SW 1271 (cell line): ENCODE measurements around the gene RBM33.
A peak's percentile ranks its signal among the peaks of the same experiment; 100 is the strongest.
"Not testable (repeated sequence)": the region's sequence is repeated elsewhere in the genome, so short reads cannot be mapped to it uniquely, and the experiment has no call there.

ENCODE experiments used
- DNase-seq, 2 experiments: peaks; one replicate each; lab custom pipeline; 2025; lab: John Stamatoyannopoulos, UW

RBM33 gene

DNA sequence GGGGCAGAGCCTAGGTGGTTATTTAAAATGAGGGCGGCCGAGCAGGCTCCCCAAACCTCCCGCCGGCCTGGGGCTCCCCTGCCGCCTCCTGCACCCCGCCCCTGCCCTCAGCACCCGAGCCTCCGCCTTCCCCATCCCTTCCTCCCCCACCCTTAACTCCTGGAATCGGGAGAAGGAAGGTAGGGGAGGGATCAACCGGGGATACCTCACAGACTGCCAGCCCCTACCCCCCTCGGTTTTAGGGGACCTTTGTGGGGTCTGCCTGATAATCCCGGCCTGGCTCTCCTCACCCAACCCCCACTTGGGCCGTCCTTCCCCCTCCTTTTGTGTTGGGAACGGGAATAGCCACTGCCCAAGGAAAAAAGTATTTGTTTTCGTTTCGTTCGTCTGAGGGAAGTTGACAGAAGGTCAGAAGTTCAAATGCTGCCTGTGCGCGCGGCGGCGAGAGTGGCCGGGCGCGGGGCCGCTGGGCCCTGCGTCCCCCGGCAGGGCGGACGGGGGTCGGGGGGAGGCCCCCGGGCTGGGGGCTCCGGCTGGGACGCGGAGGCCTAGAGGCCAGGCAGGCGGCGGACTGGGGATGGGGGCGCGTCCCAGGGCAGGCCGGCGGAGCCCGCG is 165.0 kb downstream of the RBM33 start:
- DNase-seq: no peak

DNA sequence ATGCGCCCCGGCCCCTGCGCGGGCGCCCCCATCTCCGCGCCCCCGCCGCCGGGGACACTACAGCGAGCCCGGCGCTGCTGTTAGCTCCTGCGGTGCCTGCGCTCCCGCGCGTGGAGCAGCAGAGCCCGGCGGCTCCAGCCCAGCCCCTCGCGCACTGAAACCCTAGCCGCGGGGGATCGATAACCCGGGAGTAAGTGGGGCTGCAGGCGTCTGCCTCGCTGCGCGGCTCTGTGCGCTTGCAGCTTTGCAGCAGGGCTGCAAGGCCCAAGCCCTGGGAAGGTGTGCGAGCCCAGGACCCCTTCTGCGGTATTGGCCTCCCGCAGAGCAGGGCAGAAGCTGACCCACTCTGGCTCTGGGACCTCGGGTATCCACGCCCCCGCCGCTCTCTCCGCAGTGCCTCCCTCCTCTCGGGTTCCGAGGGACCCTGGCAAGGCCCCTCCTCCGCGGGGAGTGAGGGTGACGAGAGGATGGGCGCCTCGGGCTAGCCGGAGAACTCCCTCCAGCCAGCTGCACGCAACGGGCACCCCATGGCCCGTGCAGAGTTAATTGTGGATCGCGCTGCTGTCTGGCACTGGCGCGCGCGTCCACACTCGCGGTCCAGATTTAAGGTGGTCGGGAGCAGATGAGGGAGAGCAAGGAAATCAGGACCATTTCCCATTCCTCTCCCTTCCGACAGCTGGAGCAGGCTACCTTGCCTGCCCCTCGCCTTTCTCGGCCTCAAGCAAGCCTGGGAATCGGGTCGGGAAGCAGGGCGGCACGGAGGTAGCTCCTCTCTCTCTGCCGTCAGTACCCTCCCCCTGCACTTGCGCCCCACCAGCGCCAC is 165.7 kb downstream of the RBM33 start:
- no peak for DNase-seq

DNA sequence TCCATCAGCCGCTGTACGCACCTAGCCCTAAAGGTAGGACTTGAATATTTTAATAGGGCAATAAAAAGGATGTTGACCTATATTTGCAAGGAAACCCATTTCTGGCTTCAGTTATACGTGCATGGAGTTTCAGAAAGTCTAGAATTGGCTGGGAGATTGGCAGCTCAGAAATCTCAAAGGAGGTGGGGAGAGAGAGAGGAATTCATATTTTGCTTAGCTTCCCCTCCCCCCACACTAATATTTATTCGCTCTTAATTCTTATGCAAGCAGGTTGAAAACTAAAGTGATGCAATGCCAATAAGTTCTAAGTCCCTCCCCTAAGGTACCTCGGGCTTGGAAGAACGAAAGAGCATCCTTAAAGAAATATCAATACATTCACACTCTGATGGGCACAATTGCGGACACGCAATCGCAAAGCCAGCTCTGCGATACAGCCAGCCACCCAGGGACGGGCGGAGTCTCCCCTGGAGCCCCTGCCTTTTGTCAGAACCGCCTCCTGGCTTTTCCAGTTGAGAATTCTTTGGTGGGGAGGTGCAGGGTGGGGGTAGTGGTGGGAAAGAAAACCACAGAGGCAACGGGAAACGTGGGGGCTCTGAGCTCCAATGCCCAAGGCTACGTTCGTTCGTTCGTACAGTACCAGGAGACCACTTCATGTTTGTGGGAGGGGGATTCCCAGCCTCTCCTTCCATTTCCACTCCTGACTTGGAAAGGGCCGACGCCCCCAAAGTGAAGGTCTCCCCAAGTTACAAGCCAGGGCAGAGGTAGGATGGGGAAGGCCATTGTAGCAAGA is 166.5 kb downstream of the RBM33 start:
- DNase-seq: no peak

DNA sequence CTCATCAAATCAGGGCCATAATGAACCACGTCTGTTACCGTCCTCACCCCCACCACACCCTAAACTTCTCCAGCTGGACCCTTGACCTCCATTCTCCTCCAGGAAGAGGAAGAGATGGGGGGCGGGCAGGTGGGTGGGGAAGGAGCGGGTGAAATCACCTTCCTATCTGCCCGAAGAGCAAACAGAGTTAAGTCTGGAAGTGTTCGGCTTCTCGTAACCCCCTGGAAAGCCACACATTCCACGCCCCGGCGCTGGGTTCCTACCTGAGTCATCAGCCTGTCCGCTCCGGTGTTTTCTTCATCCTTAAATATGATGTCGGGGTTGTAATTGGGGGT is 167.1 kb downstream of the RBM33 start:
- DNase-seq: no peak

DNA sequence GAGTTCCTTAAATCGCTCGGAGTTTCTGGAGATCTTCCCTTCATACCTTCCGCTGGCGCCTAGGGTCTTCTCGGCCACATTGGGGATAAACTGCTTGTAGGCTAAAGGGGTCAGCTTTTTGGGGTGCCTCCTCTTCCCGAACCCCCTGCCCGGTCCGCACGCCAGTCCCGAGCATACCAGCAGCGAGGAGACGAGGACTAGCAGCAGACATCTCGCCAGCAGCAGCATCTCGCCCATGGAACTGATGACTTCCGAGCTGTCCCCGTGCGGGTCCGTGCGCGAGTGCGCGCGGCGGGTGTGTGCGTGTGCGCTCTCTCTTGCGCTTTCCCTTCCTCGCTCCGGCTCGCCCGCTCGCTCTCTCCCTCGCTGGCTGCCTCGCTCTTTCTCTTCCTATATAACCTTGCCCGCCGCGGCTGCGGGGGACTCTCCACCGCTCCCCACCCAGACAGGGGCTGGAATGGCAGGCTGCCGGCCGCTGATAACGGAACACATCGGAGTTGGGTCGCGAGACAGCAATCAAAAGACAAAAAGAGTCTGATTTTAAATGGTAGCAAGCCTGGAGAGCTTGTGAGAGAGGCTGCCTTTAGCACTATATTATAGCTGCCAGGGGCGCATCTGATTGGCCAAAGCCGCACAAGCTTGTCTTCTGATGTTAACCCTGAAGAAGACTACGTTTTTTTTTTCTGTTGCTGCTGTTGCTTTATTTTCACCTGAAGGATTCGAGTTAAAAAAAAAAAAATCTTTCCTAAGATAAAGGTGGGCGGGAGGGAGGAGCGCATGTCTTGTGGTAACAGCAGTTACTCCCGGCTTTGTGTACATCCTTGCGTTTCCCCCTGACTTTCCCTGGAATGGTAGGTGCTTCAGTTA is 167.7 kb downstream of the RBM33 start, which contains the start of gene SHH:
SHH (minus strand) TSS at position 569 of the 867 bp plus-strand sequence; CDS start at position 228, 341 bp downstream.
- DNase-seq: no peak

DNA sequence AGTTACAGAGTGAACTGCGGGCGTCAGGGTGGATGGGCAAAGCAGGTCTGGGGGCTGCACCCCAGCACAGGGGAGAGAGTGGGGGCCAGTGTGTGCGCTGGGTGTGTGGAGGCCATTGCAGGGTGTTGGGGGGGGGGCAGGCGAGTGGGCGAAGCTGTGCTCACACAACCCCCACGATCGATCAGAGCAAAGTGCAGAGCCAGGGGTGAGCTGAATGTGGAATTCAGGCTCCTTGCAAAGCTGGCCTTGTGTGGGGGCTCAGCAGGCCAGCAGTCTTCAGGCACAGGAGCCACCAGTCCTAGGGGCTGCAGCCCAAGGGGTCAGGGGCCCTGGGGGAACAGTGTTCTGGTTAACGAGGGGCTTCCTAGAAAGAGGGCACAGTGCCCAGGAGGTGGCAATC is 168.7 kb downstream of the RBM33 start:
- DNase-seq: no peak

DNA sequence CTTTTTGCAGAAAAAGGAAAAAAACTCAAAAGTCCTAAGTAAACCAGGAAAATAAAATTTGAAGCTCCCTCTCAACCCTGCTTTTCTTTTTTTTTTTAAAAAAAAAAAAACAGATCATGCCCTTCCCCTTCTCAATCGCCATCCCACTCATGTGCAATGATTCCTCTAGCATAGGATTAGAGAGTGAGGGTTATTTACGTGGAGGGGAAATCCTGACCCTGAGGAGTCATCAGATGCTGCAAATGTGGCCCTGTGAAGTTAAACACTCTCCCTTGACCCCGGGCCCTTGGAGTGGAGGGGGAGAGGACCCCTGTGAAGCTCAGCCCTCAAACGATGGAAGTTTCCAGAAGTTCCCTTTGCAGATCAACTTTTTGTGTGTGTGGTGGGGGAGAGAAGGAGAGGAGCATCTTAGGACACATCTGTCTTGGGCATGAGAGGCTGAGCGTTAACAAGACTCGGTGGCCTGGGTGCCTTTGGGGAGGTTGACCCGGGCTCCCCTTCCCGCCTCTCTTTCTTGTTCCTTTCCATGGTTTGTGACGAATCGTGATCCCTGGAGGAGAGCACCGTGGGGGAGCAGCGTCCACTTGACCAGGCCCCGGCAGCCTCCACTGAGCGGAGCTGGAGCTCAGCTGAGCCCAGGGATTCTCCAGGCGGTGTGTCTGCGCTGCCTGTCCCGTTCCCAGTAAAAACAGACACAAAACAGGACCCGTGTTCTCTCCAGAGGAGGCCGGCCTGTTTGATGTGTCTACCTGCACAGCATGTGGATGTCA is 169.3 kb downstream of the RBM33 start:
- DNase-seq: no peak

DNA sequence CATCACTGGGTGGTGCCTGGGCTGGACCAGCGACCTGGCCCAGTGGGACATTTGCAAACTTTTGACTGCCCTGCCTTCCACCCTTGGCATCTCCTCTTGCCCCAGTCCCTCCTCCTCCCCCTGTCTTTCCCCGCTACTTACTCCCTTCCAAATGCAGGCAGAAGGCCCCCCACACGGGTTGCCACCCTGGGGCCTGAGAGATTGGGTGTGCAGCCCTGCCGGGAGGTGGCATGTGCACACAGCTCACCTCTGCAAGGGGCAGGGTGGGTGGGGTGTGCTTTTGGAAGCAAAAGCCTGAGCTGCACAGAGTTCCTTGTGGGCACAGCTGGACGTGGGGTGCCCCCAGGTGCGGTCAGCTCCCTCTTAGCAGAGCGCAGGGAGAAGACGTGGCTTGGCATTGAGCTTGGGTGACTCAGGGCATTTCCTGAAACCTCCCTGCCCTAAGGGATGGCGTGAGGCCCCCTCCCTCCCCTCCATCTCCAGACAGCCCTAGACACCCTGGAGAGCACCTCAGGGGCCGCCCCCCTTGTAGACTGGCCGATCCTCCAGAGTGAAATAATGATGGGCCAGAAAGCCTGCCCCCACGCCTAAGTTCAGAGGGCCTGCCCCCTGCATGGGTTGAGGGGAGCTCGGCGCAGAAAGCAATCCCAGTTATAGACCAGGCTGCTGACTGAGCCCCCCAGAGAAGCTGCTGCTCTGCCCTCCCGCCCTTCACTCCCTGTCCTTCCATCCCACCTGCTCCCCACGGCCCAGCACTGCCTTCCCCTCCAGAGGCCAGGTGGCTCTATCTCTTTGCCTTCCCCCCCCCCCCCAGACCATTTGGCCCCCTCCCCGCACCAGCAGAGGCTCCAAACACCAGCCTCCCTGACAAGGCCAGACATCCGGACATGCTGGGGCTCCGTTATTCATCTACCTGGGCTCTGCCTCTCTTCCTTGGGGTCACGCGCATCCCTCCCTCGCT is 170.1 kb downstream of the RBM33 start:
- DNase-seq: no peak

DNA sequence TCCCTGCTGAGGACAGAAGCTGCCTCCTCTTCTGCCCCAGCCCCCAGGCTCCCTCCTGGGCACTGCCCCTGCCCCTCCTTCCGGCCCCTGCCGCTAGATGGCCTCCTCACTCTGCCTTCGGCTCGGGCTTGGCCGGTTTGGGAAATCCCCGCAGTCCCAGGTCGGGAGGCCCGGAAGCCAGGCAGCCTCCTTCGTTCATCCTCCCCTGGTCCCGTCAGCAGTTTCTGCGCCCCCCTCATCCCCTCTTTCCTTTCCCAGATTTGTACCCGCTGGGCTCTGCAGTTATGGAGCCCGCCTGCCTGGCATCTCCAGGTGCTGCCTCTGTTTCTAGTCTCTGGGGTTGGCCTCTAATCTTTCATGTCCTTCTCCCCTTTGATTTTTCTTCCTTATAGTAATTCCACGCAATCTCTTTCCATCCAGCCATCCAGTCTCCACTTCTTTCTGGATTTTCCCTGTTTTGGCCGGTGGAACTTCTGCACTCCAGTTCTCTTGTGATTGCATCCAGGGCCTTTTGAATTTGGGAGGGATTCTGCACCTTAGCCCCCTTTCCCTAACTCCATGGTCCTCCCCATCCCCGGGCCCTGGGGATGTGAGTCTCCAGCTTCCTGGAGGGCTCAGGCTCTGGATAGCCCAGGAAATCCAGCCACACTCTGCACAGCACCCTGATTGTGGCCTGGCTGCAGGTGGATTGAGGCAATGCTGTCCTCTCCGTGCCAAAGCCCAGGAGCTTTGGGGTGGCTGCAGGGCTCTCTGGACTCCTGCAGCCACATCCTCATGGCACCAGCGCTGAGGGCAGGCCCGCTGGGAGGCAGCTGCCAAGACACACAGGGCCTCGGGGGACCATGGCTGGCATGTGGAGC is 171.1 kb downstream of the RBM33 start:
- peak in 1 of 2 experiments; percentile 42 for DNase-seq

DNA sequence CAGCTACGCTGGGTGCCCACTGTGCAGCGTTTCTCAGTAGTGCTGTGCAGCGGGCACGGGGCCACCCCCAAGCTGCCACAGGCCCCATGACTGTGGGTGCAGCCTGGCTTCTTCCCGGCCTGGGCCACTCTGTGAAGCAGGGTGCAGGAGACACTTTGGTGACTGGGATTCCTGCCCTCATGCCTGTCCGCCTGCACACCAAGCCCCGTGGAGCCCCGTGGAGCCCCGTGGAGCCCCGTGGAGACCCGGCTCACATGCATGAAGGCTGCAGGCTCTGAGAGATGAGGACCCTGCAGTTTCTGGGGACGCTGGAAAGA is 171.7 kb downstream of the RBM33 start:
- DNase-seq: no peak

DNA sequence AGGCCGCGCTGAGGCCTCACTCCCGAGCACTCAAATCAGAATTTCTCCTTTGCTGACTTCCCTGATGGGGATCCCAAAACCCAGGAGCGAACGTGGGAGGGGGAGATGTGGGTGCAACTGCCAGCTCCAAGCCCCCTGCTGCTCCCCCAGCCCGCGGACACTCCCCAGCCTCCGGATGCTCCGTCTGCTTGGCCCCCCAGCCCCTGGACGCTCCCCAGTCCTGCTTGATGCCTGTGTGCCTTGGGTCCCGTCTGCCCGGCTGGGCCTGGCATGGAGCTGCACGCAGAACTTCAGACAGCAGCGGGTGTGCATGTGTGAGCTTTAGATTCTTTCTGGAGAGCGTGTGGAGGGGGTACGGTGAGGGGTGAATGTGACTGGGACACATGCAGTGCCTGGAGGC is 172.5 kb downstream of the RBM33 start:
- DNase-seq: no peak

DNA sequence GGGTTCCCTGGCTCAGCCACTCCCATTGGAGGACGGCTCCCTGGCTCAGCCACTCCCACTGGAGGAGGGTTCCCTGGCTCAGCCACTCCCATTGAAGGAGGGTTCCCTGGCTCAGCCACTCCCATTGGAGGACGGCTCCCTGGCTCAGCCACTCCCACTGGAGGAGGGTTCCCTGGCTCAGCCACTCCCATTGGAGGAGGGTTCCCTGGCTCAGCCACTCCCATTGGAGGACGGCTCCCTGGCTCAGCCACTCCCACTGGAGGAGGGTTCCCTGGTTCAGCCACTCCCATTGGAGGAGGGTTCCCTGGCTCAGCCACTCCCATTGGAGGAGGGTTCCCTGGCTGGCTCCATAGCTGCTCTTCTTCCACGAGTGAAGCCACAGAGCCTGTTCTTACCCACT is 173.1 kb downstream of the RBM33 start:
- DNase-seq: not testable (repeated sequence)

DNA sequence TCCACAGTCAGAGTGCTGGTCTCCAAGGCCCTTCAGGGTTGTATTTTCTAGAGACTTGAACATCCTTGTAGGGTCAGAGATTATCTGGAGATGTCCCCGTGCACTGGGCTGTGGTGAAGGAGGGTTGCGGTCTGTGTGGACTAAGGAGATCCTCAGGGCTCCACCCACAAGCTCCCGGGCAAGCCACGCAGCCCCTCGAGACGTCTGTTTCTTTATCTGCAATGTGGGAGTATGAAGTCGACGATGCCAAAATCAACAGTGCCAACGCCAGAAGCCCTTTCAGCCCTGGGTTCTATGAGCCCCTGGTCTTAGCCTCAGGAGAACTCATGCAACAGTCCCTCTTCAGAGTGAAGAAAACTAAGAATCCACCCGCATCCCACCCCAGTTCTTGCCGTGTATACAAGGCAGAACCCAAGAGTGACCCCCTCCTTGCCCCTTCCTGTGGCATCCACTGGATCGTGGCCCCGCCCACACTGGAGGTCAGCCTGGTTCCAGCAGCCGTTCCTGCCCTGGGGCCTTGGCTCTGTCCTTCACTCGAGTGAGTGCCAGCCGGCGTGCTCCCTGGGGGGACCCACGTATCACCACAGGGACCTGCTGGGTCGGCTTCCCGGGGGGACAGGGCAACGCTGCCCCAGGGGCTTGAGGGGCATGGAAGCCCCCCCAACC is 173.8 kb downstream of the RBM33 start:
- DNase-seq: no peak

DNA sequence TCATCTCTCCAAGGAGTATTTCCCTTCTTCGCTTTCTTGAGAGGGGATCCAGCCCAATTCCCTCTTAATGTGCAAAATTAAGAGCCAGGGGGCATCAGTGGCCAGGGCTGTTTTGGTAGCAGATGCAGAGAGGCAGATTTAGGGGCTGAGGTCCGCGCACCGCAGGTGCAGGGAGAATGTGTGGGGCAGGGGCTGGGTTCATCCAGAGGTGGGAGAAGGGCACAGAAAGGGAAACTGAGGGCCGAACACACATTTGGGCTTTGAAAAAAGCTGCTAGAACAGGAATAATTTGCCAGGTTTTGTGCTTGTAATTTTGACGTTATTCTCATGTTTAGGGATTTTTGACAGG is 174.3 kb downstream of the RBM33 start:
- no peak for DNase-seq

DNA sequence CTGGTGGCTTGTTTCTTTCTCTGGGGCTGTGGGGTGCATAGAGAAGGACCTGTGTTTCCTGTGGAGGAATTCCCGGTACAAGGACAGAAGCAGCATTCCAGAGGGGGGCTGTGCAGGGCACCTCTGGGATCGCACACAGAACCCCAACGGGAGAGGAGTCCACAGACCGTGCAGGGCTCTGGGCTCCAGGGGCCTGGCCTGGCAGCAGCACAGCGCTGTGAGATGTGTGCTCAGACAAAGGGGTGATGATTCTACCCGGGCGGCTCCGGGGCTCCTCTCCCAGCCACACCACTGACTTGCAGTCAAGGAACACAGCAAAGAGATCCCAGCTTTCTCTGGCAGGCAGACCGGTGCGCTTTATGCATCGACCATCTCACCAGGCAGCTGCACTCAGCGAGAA is 174.7 kb downstream of the RBM33 start:
- no peak for DNase-seq

DNA sequence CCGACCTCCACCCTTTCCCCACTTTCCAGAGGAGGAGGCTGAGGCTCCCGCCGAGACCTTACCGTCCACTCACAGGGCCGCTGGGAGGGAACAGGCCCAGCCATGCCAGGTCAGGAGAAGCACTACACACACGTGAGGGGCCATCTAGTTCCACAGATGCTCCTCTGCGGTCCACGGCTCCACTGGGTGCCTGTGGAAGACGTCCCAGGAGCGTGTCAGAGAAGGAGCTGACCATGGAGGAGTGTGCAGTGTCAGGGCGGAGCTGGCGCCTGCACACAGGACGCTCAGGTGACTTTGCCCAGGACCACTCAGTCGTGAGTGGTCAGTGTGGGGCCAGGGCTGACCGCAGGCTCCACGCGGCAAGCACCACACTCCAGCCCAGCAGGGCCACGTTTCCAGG is 175.8 kb downstream of the RBM33 start:
- DNase-seq: no peak

DNA sequence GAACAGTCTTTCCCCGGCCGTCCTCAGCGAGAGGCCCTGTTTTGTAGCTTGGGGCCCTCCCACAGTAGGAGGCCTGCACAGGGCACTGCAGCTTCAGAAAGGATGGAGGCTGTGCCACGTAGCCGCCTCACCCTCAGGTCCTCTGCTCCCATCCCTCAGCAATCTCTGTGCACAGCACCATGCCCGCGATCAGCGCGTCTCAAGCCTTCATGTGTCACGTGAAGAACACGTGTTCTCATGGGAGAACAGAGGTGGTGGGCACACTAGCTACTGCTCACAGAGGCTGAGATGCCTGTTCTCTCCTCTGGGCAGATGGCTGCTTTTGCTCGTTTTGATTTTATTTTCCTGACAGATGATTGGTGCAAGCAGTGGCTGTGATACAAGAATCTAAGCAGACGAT is 176.3 kb downstream of the RBM33 start:
- no peak for DNase-seq

DNA sequence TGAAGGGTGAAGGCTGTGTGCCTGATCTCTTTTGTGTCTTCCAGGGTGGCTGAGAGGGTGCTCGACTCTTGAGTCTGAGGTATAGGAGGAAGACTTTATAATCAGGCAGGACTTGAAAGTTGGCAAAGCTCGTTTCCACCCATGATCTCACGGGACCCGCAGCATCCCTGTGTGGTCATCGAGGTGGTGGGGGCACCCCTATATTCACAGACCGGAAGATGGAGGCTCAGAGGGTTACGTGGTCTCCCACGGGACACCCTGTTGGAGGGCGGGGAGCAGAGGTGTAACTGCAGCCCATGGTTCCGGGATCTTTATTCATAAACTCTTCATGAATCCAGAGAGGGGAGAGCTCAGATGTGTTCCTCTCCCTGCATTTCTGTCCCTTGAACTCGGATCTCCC is 177.4 kb downstream of the RBM33 start:
- DNase-seq: no peak
